ENCODE results near the gene ZDHHC1.

The ZDHHC1 gene

DNA sequence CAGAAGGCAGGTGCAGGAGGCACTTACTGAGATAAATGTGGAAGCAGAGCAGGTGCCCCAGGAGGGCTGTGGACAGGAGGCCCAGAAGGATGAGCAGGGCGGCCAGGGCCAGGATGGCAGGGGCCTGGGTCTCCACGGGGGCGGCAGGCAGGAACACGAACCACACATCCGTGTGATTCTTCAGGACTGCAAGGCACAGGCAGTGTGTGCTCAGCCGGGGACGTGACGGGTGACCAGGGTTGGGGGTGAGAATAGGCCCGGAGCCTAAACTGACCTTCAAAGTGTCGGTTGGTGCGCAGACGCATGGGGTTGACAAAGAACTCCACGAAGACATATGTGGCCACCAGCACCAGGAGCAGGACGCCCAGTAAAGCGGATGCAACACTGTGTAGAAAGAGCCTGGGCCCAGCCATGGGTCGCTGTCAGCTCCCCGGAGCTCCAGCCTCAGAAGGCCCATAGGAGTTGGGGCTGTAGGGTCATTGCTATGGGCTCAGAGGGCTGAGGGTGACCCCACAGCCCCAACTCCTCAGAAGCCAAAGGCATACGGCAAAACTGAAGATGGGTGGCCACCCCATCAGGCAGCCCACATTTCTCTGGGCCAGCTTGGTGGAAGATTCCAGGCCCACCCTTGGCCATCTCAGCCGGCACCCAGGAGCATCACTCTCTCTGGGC is 17.6 kb downstream of the ZDHHC1 start:
- no peak for TF ChIP-seq ZC3H10 (CRISPR knock-in tag; IDR thresholded peaks at IDR 0.05)
- no peak for TF ChIP-seq TCF4 (CRISPR knock-in tag; IDR thresholded peaks at IDR 0.05; ENCODE audit: borderline replicate concordance)
- no peak for TF ChIP-seq ISL1 (CRISPR knock-in tag; IDR thresholded peaks at IDR 0.05)
- no peak for TF ChIP-seq ESRRG (CRISPR knock-in tag; IDR thresholded peaks at IDR 0.05)
- TF ChIP-seq TOX (CRISPR knock-in tag; IDR thresholded peaks at IDR 0.05; ENCODE audit: borderline replicate concordance), result no peak
- TF ChIP-seq ZNF565 (CRISPR knock-in tag; conservative IDR thresholded peaks at IDR 0.05; ENCODE audit: low read depth), result no peak
- no peak for TF ChIP-seq ARNTL (CRISPR knock-in tag; IDR thresholded peaks at IDR 0.05; ENCODE audit: borderline replicate concordance, low read depth)
- no peak for TF ChIP-seq PPARA (CRISPR knock-in tag; IDR thresholded peaks at IDR 0.05; ENCODE audit: borderline replicate concordance)
- TF ChIP-seq, protein P1, sequence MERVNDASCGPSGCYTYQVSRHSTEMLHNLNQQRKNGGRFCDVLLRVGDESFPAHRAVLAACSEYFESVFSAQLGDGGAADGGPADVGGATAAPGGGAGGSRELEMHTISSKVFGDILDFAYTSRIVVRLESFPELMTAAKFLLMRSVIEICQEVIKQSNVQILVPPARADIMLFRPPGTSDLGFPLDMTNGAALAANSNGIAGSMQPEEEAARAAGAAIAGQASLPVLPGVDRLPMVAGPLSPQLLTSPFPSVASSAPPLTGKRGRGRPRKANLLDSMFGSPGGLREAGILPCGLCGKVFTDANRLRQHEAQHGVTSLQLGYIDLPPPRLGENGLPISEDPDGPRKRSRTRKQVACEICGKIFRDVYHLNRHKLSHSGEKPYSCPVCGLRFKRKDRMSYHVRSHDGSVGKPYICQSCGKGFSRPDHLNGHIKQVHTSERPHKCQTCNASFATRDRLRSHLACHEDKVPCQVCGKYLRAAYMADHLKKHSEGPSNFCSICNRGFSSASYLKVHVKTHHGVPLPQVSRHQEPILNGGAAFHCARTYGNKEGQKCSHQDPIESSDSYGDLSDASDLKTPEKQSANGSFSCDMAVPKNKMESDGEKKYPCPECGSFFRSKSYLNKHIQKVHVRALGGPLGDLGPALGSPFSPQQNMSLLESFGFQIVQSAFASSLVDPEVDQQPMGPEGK (CRISPR knock-in tag; IDR thresholded peaks at IDR 0.05; ENCODE audit: borderline replicate concordance), result no peak
- TF ChIP-seq, protein P2, sequence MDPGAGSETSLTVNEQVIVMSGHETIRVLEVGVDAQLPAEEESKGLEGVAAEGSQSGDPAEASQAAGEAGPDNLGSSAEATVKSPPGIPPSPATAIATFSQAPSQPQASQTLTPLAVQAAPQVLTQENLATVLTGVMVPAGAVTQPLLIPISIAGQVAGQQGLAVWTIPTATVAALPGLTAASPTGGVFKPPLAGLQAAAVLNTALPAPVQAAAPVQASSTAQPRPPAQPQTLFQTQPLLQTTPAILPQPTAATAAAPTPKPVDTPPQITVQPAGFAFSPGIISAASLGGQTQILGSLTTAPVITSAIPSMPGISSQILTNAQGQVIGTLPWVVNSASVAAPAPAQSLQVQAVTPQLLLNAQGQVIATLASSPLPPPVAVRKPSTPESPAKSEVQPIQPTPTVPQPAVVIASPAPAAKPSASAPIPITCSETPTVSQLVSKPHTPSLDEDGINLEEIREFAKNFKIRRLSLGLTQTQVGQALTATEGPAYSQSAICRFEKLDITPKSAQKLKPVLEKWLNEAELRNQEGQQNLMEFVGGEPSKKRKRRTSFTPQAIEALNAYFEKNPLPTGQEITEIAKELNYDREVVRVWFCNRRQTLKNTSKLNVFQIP (CRISPR knock-in tag; IDR thresholded peaks at IDR 0.05; ENCODE audit: borderline replicate concordance, low read depth), result no peak
- no peak for TF ChIP-seq ZFP30 (CRISPR knock-in tag; IDR thresholded peaks at IDR 0.05)
- no peak for TF ChIP-seq RARB (CRISPR knock-in tag; IDR thresholded peaks at IDR 0.05)
- no peak for TF ChIP-seq ZNF70 (CRISPR knock-in tag; IDR thresholded peaks at IDR 0.05)
- TF ChIP-seq ZFP3 (CRISPR knock-in tag; IDR thresholded peaks at IDR 0.05), result no peak
- TF ChIP-seq CSDC2 (CRISPR knock-in tag; IDR thresholded peaks at IDR 0.05), result no peak
- TF ChIP-seq SNAI2 (CRISPR knock-in tag; IDR thresholded peaks at IDR 0.05), result no peak
- no peak for TF ChIP-seq GLIS3 (CRISPR knock-in tag; IDR thresholded peaks at IDR 0.05)
- TF ChIP-seq, protein P3, sequence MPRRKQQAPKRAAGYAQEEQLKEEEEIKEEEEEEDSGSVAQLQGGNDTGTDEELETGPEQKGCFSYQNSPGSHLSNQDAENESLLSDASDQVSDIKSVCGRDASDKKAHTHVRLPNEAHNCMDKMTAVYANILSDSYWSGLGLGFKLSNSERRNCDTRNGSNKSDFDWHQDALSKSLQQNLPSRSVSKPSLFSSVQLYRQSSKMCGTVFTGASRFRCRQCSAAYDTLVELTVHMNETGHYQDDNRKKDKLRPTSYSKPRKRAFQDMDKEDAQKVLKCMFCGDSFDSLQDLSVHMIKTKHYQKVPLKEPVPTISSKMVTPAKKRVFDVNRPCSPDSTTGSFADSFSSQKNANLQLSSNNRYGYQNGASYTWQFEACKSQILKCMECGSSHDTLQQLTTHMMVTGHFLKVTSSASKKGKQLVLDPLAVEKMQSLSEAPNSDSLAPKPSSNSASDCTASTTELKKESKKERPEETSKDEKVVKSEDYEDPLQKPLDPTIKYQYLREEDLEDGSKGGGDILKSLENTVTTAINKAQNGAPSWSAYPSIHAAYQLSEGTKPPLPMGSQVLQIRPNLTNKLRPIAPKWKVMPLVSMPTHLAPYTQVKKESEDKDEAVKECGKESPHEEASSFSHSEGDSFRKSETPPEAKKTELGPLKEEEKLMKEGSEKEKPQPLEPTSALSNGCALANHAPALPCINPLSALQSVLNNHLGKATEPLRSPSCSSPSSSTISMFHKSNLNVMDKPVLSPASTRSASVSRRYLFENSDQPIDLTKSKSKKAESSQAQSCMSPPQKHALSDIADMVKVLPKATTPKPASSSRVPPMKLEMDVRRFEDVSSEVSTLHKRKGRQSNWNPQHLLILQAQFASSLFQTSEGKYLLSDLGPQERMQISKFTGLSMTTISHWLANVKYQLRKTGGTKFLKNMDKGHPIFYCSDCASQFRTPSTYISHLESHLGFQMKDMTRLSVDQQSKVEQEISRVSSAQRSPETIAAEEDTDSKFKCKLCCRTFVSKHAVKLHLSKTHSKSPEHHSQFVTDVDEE (CRISPR knock-in tag; IDR thresholded peaks at IDR 0.05), result no peak
- no peak for TF ChIP-seq BACH2 (CRISPR knock-in tag; IDR thresholded peaks at IDR 0.05; ENCODE audit: borderline replicate concordance)
- no peak for ATAC-seq

DNA sequence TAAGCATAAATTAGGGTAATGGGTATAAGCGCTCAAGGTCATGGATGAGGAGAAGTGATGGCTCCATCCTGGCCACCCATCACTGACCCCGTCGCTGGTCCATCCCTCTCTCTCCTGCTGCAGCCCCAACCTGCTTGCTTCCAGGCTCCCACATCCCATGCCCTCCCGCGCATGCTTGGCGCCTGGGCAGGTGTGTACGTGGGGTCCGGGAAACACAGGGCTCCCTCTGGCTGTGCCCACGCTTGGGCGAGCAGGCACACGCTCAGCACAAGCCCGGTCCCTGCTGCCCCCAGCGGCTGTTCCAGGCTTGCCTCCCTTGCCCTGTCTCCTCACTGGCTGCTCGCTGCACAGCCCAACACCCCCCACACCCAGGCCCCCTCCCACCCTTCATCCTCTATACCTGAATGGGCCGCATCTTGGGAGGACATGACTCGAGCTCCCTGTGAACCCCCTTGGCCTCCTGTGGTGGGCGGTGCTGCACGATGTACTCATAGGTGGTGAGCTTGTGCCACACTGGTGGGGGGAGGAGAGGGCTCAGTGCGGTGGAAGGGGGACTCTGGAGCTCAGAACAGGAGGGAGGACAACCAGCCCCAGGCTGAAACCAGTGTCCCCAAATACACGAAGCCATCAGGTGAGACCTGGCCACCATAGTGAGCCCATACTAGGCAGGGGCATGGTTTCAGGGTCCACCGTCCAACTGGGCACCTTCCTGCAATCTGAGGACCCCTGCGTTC is 18.3 kb downstream of the ZDHHC1 start:
- no peak for TF ChIP-seq ESRRG (CRISPR knock-in tag; IDR thresholded peaks at IDR 0.05)
- no peak for TF ChIP-seq OSR1 (CRISPR knock-in tag; IDR thresholded peaks at IDR 0.05)
- TF ChIP-seq, protein P1 (CRISPR knock-in tag; IDR thresholded peaks at IDR 0.05; ENCODE audit: borderline replicate concordance), result no peak
- TF ChIP-seq ZFP3 (CRISPR knock-in tag; IDR thresholded peaks at IDR 0.05), result no peak
- TF ChIP-seq, protein P4, sequence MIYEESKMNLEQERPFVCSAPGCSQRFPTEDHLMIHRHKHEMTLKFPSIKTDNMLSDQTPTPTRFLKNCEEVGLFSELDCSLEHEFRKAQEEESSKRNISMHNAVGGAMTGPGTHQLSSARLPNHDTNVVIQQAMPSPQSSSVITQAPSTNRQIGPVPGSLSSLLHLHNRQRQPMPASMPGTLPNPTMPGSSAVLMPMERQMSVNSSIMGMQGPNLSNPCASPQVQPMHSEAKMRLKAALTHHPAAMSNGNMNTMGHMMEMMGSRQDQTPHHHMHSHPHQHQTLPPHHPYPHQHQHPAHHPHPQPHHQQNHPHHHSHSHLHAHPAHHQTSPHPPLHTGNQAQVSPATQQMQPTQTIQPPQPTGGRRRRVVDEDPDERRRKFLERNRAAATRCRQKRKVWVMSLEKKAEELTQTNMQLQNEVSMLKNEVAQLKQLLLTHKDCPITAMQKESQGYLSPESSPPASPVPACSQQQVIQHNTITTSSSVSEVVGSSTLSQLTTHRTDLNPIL (CRISPR knock-in tag; IDR thresholded peaks at IDR 0.05; ENCODE audit: low read depth), result no peak
- TF ChIP-seq ZFP30 (CRISPR knock-in tag; IDR thresholded peaks at IDR 0.05), result no peak
- no peak for TF ChIP-seq ISL1 (CRISPR knock-in tag; IDR thresholded peaks at IDR 0.05)
- no peak for TF ChIP-seq RARB (CRISPR knock-in tag; IDR thresholded peaks at IDR 0.05)
- TF ChIP-seq, protein P3 (CRISPR knock-in tag; IDR thresholded peaks at IDR 0.05), result no peak
- no peak for ATAC-seq

Measured in SK-N-SH treated with all-trans-retinoic acid at 6 μM for 48 hours (cell line).